ENCODE data around the gene FN3KRP. TPM values are rescaled to one million over a fixed set of nuclear protein-coding genes. Genes with fewer than 3 reads are reported as not detected.

FN3KRP gene
- total RNA-seq, 1 donor from 2014 or later, result 18.2 TPM

DNA sequence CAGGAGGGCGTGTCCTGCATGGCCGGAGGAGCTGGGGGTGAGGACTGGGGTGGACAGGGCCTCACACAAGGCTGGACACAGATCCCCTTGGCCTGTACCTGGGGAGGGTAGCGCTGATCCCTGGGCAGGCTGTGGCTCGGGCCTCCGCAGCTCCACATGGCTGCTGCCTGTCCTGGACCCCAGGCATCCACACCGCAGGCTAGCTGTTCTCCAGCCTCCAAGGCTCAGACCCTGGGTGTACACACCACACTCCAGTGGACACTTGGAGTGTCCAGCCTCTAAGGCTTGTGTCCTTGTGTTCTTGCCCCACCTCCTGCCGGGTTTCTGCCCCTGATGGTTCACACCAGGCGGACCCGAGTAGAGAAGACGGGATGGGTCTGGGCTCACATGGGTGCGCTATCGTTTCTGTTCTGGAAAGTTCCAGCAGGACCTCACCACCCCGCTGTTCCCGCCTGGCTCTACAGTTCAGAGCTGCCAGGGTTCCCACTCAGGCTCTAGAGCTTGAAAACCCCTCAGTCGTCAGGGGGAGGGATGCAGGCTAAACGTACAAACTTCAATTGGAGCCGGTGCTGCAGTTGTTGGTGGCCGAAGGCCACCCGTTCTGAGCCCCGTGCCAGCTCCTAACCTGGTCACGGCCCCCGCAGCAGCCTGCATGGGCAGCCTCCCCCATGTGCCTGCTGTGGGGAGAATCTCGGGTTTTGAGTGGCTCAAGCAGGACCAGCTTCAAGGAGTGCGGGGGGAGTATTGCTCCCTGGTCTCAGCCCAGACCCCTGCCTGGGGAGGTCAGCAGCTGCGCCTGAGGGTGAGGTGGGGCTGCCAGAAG is 6.6 kb upstream of the FN3KRP start:
- no peak for ATAC-seq

- ATAC-seq, result no peak
These were observed 5.8 kb upstream of the FN3KRP start for GRCh38 chr17:82710499-82711232.

DNA sequence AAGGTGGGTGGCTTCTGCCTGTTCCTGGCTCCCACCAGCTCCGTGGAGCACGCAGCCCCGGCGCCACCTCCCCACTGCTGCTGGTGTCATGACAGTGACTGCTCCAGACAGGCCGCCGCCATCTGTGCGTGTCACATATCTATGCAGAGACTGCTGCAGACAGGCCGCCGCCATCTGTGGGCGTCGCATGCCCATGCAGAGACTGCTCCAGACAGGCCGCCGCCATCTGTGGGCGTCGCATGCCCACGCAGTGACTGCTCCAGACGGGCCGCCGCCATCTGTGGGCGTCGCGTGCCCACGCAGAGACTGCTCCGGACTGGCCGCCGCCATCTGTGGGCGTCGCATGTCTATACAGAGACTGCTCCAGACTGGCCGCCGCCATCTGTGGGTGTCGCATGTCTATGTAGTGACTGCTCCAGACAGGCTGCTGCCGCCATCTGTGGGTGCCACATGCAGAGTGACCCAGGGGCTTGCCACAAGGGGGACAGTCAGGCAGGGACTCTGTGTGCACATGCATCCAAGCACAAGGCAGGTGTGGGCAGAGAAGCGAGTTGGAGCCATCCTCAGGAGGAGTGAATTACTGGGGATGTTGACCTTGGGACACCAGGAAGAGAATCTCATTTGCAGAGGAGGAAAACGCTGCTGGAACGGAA is 3.3 kb upstream of the FN3KRP start:
- ATAC-seq, result no peak

GRCh38 chr17:82718986-82719685 is 2.6 kb downstream of the FN3KRP start:
- no peak for ATAC-seq

GRCh38 chr17:82720204-82720603 is 3.7 kb downstream of the FN3KRP start:
- no peak for ATAC-seq

DNA sequence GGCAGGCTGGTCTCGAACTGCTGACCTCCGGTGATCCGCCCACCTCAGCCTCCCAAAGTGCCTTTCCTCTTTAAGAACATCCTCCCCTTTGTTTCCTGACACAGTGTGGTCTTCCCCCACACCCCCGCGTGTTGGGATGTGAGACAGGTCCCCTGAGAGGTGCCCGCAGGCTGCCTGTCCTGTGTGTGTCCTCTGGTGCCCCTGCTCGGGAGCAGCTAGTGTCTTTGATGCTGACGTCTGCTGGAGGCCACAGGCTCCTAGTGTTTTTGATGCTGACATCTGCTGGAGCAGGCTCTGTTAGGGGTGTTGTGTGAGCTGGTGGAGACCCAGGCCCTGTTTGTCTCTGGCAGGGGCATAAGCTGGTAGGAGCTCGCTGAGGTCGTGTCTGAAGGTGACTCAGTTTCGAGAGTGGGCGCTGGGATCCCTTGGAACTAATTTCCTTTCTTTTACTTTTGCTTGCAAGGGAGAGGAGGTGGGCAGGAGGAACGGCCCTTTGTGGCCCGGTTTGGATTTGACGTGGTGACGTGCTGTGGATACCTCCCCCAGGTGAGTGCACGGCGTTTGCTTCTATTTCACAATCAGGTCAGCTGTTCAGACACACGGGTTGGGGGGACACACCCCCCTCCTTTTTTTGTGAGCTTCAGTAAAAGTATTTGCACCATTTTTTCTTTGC is 6.0 kb downstream of the FN3KRP start:
- no peak for ATAC-seq

GRCh38 chr17:82723169-82723807 is 6.8 kb downstream of the FN3KRP start:
- no peak for ATAC-seq

- ATAC-seq, result no peak
These were observed 9.9 kb downstream of the FN3KRP start for GRCh38 chr17:82726427-82726826.

DNA sequence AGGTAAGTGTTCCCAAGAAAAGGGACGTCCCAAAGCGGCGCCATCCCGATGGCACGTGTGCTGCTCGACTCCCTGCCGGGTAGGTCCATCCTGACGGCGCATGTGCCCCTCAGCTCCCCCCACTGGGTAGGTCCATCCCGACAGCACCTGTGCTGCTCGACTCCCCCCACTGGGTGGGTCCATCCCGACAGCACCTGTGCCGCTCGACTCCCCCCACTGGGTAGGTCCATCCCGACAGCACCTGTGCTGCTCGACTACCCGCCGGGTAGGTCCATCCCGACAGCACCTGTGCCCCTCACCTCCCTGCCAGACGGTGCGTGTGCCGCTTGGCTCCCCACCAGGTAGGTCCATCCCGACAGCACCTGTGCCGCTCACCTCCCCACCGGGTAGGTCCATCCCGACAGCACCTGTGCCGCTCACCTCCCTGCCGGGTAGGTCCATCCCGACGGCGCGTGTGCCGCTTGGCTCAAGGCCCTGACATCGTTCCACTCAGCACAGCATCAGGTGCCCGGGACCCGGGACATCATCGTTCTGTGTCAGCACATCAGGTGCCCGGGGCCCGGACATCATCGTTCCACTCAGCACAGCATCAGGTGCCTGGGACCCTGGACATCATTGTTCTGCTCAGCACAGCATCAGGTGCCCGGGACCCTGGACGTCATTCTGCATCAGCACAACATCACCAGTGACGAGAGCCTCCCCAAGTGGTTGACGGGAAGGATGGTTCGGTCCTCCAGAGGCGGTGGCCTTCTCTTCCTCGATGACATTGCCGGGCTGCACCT is 13.2 kb downstream of the FN3KRP start:
- ATAC-seq, result no peak

GRCh38 chr17:82732118-82732743 is 15.7 kb downstream of the FN3KRP start:
- peak; percentile 9 for ATAC-seq

DNA sequence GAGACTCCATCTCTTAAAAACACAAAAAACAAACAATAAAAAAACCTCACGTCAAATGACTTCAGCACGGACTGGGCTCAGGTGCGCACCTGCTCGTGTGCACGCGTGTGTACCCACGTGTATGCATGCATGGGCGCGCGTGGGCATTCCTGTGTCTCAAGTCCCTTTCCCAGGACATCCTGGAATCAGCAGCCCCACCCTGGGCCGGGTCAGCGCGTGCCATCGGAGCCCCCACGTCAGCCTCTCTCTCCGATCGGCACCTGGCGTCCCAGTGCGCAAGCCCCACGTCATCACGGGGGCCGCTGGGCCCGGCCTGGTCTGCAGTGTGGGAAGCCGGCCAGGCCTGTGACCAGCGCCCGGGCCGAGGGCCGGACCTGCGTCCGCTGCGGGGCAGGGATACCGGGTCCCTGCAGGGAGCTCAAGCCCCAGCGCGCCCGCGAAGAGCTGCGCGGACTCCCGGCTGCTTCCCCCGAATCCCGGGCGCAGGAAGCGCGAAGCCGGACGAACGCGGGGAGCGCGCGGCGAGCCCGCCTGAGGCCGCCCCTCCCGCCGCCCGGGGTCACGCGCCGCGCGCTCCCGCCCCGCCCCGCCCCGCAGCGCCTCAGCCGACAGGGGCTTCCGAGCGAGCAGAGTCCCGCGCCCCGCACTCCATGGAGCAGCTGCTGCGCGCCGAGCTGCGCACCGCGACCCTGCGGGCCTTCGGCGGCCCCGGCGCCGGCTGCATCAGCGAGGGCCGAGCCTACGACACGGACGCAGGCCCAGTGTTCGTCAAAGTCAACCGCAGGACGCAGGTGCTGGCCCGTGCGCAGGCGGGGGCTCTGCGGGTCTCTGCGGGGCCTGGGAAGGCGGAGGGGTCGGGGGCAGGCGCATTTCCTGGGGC is 18.7 kb downstream of the FN3KRP start, which contains the start of gene FN3K:
TSS of gene FN3K (plus strand) at position 629 of the 880 bp plus-strand sequence. CDS start at position 651, 22 bp downstream.
- ATAC-seq, result peak; percentile 41

DNA sequence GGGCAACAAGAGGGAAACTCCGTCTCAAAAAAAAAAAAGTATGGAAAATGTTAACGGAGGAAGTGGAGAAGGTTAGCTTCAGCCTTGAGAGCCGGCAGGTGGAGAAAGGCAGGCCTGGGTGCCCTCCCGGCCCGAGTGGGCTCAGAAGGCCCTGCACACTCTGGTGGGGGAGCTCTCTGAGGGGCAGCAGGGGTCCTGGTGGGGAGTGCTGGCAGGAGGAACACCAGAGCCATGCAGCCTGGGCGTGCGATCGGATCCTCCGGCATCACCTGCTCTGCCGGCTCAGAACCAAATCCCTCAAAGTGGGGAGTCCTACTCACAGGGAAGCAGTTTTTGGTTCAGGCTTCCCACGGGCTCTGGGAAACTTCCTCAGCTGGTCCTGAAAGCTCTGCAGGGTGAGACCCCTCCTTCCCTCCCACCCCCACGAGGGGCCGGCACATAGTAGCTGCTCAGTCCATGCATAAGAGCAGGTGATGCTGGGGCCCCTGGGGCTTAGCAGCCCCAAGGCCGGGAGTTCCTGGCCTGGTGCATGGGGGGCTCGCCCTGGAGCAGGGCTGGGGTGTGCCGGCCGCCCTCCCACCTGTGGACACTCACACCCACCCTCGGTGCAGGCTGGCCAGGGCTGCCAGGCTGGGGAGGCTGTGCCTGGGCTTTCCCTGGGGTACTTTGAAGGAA is 20.1 kb downstream of the FN3KRP start:
- ATAC-seq, result no peak

- no peak for ATAC-seq
These were observed 21.7 kb downstream of the FN3KRP start for GRCh38 chr17:82737967-82738877.

DNA sequence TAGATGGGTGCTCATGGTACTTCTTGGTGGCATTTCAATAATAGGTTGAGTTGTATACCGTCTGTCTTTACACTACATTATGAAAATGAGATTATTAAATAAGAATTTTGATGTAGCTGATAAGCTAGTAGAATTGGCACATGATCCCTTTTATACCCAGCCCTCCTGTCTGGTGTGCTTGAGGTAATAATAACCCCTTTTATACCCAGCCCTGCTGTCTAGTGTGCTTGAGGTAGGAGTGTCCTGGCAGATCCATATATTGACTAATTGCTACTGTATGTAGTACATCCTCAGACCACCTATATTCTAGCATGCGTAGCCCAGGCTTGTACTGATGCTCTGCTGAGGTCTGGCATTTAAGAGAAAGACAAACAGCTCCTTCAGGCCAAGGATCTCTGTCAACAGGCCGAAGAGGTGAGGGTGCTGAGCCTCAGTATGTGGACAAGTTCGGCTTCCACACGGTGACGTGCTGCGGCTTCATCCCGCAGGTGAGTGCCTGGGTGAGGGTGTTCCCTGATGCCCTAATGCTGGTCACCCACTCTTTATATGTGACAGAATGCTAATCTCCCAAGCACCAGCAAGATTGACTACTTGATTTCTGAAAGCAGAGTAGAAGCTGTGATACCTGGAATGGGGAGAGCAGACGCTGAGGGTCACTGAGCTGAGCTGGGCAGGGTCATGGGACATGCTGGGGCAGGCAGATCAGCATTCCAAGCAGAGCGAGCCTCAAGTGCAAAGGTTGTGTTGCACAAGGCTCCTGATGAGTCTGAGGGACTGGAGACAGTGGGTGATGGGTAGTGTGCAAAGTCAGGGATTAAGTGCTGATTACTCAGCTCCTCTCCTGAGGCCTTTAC is 24.6 kb downstream of the FN3KRP start:
- ATAC-seq, result peak; percentile 90

DNA sequence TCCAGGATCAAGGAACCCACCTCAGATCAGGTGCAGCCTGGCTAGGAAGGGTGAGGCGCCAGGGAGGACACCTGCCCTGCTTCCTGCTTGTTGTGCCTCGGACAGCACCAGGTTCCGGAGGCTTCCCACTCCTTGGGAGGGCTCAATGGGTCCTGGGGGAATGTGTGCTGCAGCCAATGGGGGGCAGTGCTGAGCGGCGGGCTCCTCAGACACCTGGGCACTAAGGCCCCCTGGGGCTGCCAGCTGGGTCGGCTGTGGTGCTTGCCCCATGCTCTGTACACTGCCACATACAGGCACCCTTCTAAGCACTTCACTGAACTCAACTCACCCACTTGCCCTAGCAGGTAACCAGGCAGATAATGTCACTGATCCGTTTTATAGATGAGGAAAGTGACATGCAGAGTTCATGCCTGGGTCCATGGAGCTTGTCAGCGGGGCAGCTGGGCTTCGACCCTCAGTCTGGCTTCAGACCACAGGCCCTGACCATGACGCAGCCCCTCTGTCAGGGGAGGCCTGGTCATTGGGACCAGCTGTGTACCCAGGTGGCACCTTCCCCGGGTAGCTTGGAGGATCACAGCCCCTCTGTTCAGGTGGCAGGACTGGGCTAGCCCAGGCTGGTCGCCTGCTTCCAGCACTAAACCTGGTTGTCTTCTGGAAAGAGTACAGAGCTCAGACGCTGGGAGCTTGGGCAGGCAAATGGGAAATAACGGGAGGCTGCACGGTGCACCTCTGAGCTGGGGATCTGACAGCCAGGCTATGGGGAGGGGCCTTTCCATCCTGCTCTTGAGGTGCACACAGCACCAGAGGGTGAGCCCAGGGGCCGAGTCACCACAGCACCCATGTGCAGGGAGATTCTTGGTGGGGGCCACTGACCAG is 27.1 kb downstream of the FN3KRP start:
- ATAC-seq, result peak; percentile 16

All from esophagus mucosa (tissue), 1 donor.